A673 (cell line): Measurements from ENCODE around the gene CCDC78. TPM values are rescaled to one million over a fixed set of nuclear protein-coding genes. Genes with fewer than 3 reads are reported as not detected.

Experiments used
- BruUV-seq: library from RNA; stranded (reverse); fragments of 400-500 nt; replicated peaks from 2 replicates; lab custom pipeline; 2021; lab: Mats Ljungman, UMichigan
- CTCF ChIA-PET: fragments of 300-600 bp; sonication (Branson Sonifier 250); formaldehyde crosslinking; loops from one replicate; lab custom pipeline; 2022; ENCODE audit warnings: antibody characterized with exemption; lab: Charles Lee
- POLR2A ChIA-PET: fragments of 300-600 bp; sonication (Branson Sonifier 250); formaldehyde crosslinking; loops from one replicate; lab custom pipeline; 2022; ENCODE audit warnings: antibody characterized with exemption; ENCODE audit not compliant: low non-redundant PET; lab: Charles Lee
- DNase-seq: peaks from one replicate; pipeline ENCODE4 v3.0.0-alpha.2; 2015; ENCODE audit warnings: low spot score
- H3K27ac ChIP-seq: fragments of 200-600 bp; sonication (generic); 2 replicates; pipeline ENCODE4 v1.5.1; 2016; ENCODE audit warnings: mixed run types, low read depth, mild to moderate bottlenecking, mixed read lengths, antibody characterized with exemption, low read length; ENCODE audit not compliant: poor library complexity, severe bottlenecking
- H3K27me3 ChIP-seq: fragments of 200-600 bp; sonication (generic); replicated peaks from 2 replicates; pipeline ENCODE4 v1.6.1; 2017; ENCODE audit warnings: mixed run types, low read depth, mild to moderate bottlenecking, mixed read lengths, antibody characterized with exemption, low read length; ENCODE audit not compliant: insufficient read depth, poor library complexity
- H3K36me3 ChIP-seq: fragments of 200-600 bp; sonication (generic); 2 replicates; pipeline ENCODE4 v1.6.1; 2016; ENCODE audit warnings: mixed run types, mild to moderate bottlenecking, mixed read lengths, antibody characterized with exemption, low read length; ENCODE audit not compliant: insufficient read depth, poor library complexity, severe bottlenecking
- H3K4me1 ChIP-seq: fragments of 200-600 bp; sonication (generic); 2 replicates; pipeline ENCODE4 v1.6.1; 2017; ENCODE audit warnings: mixed run types, mild to moderate bottlenecking, mixed read lengths, antibody characterized with exemption, low read length; ENCODE audit not compliant: insufficient read depth, poor library complexity, severe bottlenecking
- H3K4me3 ChIP-seq: fragments of 200-600 bp; sonication (generic); 2 replicates; pipeline ENCODE4 v1.5.1; 2016; ENCODE audit warnings: low read depth, mixed run types, mild to moderate bottlenecking, mixed read lengths, low read length; ENCODE audit not compliant: poor library complexity, severe bottlenecking
- H3K9me3 ChIP-seq: fragments of 200-600 bp; sonication (generic); 2 replicates; pipeline ENCODE4 v1.6.1; 2016; ENCODE audit warnings: mixed run types, low read depth, mild to moderate bottlenecking, mixed read lengths, antibody characterized with exemption, low read length; ENCODE audit not compliant: poor library complexity, severe bottlenecking
- EZH2 ChIP-seq: fragments of 200-600 bp; sonication (generic); IDR thresholded peaks from 2 replicates; pipeline ENCODE4 v1.6.1; 2017; ENCODE audit warnings: borderline replicate concordance, low read depth, mild to moderate bottlenecking, mixed read lengths, antibody characterized with exemption, low read length; ENCODE audit not compliant: poor library complexity, severe bottlenecking
- intact Hi-C: fragments of 100-400 bp; cut with micrococcal nuclease; formaldehyde crosslinking; loops from one replicate; pipeline ENCODE4 v1.10.0; 2022; ENCODE audit not compliant: unreplicated experiment
- total RNA-seq: library from RNA; stranded (reverse); gene quantifications from 2 replicates; pipeline ENCODE4 v1.2.3, GENCODE V29; 2021
- TF ChIP-seq, protein P1 (sequence below): fragments of 300-800, 200-600 bp; sonication (generic); conservative IDR thresholded peaks from 2 replicates; pipeline ENCODE4 v1.5.1; 2017; ENCODE audit warnings: low read depth, mild to moderate bottlenecking, antibody characterized with exemption, low read length, moderate library complexity, mixed read lengths

The CCDC78 gene
- total RNA-seq, 1 experiment from 2014 or later: 0.28 TPM

DNA sequence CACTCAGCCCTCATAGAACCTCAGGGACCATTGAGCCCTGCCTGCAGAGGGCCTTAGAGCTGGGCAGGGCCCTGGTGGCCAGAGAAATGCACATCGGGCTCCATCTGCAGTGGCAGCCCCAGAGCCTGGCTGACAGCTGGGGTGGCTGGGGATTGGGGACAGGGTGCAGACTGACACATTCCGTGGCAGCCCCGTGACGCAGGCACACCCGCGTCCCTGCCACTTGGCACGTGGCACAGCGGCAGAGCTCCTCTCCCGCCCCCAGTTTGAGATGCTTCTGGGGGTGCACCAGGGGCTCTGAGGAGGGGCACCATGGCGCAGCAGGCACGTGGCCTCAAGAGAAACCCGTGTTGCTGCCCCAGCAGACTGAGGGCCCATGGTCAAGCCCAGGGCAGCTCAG lies 22.8 kb downstream of the CCDC78 start:
- ChIA-PET POLR2A (no interaction called here), CTCF (no interaction called here)
- intact Hi-C loops: no loop called here
- no peak overlapping the region for H3K4me3 ChIP-seq
- BruUV-seq: no TSS peak
- H3K4me1 ChIP-seq: no peaks in the 10 kb centered on the region
- H3K9me3 ChIP-seq: no peaks in the 10 kb centered on the region
- no peaks in the 10 kb centered on the region for H3K36me3 ChIP-seq
- H3K27me3 ChIP-seq: peaks cover 82% of the 10 kb centered on the region
- H3K27ac ChIP-seq: no peak overlapping the region
- DNase-seq: no peak
- TF ChIP-seq, protein P1, sequence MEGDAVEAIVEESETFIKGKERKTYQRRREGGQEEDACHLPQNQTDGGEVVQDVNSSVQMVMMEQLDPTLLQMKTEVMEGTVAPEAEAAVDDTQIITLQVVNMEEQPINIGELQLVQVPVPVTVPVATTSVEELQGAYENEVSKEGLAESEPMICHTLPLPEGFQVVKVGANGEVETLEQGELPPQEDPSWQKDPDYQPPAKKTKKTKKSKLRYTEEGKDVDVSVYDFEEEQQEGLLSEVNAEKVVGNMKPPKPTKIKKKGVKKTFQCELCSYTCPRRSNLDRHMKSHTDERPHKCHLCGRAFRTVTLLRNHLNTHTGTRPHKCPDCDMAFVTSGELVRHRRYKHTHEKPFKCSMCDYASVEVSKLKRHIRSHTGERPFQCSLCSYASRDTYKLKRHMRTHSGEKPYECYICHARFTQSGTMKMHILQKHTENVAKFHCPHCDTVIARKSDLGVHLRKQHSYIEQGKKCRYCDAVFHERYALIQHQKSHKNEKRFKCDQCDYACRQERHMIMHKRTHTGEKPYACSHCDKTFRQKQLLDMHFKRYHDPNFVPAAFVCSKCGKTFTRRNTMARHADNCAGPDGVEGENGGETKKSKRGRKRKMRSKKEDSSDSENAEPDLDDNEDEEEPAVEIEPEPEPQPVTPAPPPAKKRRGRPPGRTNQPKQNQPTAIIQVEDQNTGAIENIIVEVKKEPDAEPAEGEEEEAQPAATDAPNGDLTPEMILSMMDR: no peak
- TF ChIP-seq EZH2: no peak

DNA sequence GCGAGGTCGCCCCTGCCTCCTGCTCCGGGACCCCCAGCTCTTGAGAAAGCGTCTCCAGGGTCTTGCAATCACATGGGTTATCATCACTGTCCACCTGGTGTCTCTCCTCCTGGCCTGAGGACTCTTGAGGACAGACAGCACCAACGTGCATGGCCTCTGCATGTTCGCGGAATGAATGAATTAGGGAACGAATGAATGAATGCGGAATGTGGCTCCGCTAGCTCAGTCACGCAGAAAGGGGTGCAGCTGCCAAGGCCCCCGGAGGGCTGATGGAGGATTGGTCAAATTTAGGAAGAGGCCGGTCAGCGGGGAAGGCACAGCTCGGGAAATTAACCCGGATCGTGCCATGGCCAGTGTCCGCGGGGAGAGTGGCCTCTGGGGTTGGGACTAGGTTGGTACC lies 23.9 kb downstream of the CCDC78 start:
- peaks cover 79% of the 10 kb centered on the region for H3K27me3 ChIP-seq

DNA sequence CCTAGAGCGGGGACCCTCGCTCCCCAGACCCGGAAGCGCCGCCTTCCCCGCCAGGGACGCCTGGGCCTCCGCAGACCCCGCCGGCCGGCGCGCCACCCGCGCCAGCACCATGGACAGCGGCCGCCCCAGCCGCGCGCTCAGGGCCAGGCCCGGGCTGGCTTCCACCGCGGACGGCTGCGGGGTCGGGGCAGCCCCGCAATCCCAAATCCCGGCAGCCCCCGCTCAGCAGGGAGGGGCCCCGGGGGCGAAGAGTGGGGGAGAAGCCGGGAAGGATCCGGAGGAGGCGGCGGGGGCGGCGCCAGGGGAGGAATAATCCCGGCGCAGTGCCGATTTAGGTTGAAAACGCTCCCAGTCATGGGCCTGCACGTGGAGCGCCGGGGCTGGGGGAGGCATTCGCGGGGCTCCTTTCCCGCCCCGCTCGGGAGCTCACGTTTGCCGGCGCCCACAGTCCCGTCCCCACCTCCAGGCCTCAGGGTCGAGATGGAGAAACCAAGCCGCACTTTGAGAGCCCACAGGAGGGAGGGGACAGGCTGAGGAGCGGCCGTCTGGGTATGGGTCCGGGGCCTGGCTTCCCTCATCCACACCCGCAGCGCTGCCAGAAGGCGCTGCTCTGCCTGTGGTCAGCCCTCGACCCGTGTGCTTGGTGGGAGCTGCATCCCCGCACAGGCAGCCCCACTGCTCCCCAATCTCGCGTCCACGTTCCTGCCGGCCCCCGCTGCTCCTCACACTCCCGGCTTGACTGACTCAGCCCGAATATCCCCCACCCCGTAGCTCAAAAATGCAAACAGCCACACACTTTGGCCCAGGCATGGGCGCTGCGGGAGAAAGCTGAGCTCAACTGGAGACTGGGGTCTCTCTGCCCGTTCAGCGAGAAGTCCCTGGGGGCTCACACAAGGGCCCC lies 25.3 kb downstream of the CCDC78 start:
- TF ChIP-seq, protein P1: no peak
- TF ChIP-seq EZH2: peak; percentile 76
- Histone ChIP-seq H3K27ac (no peak overlapping the region), H3K36me3 (no peaks in the 10 kb centered on the region), H3K4me1 (no peaks in the 10 kb centered on the region), H3K9me3 (no peaks in the 10 kb centered on the region), H3K27me3 (peaks cover 69% of the 10 kb centered on the region), H3K4me3 (no peak overlapping the region)
- ChIA-PET POLR2A (no interaction called here), CTCF (no interaction called here)
- BruUV-seq: no TSS peak
- peak; percentile 43 for DNase-seq
- intact Hi-C loops: no loop called here

More for the DNA sequence above, 23.9 kb downstream of the CCDC78 start:
- ChIA-PET POLR2A (no interaction called here), CTCF (no interaction called here)
- H3K4me3 ChIP-seq: no peak overlapping the region
- BruUV-seq: no TSS peak
- no peak overlapping the region for H3K27ac ChIP-seq
- intact Hi-C loops: no loop called here
- H3K36me3 ChIP-seq: no peaks in the 10 kb centered on the region
- DNase-seq: no peak
- TF ChIP-seq, protein P1: no peak
- peak; percentile 6 for TF ChIP-seq EZH2
- no peaks in the 10 kb centered on the region for H3K9me3 ChIP-seq
- no peaks in the 10 kb centered on the region for H3K4me1 ChIP-seq
